Vagina (tissue), 2 donors: ENCODE data around the gene VCAM1. TPM values are rescaled to one million over a fixed set of nuclear protein-coding genes. Genes with fewer than 3 reads are reported as not detected.

Experiments
- DNase-seq, 2 donors: peaks; one replicate each; pipeline ENCODE4 v3.0.0-alpha.2; 2017; ENCODE audit errors: extremely low spot score in 2 of 2
- H3K27ac ChIP-seq: fragments of 200-600 bp; sonication (generic); one replicate; pipeline ENCODE4 v1.5.1; 2019
- H3K27me3 ChIP-seq: fragments of 200-600 bp; sonication (generic); one replicate; pipeline ENCODE4 v1.5.1; 2019
- H3K36me3 ChIP-seq, 2 donors: fragments of 200-600 bp; sonication (generic); one replicate each; pipeline ENCODE4 v1.5.1; 2017 to 2019
- H3K4me1 ChIP-seq: fragments of 200-600 bp; sonication (generic); one replicate; pipeline ENCODE4 v1.5.1; 2019
- H3K4me3 ChIP-seq, 2 donors: fragments of 200-600 bp; sonication (generic); 1 replicate in 1 of 2; 2 replicates in 1 of 2; pipeline ENCODE4 v1.5.1; 2016 to 2019
- H3K9me3 ChIP-seq: fragments of 200-600 bp; sonication (generic); one replicate; pipeline ENCODE4 v1.5.1; 2019
- CTCF ChIP-seq, 3 experiments: fragments of 450-650 bp in 2 of 3; fragments of 200-600 bp in 1 of 3; sonication (generic) in 1 of 3; IDR thresholded peaks; one replicate each; pipeline ENCODE4 v1.5.1; 2017 to 2019; ENCODE audit warnings: antibody characterized with exemption in 3 of 3, mild to moderate bottlenecking in 2 of 3, moderate library complexity in 2 of 3
- POLR2A ChIP-seq, 2 donors: fragments of 450-650 bp; IDR thresholded peaks; one replicate each; pipeline ENCODE4 v1.6.1; 2017; ENCODE audit warnings: antibody characterized with exemption in 2 of 2, mild to moderate bottlenecking in 2 of 2, moderate library complexity in 2 of 2
- POLR2AphosphoS5 ChIP-seq, 2 donors: sonication (generic); formaldehyde crosslinking; IDR thresholded peaks; one replicate each; pipeline ENCODE4 v1.9.0; 2017; ENCODE audit warnings: antibody characterized with exemption in 2 of 2, mild to moderate bottlenecking in 2 of 2, low read depth in 1 of 2; ENCODE audit not compliant: insufficient read depth in 1 of 2
- intact Hi-C: fragments of 100-400 bp; cut with DNase I; formaldehyde crosslinking; loops from one replicate; pipeline ENCODE4 v1.15.1; 2023
- total RNA-seq: library from RNA; depleted of rRNA; stranded (reverse); fragments of >200 nt; gene quantifications from one replicate; pipeline ENCODE4 v1.2.3, GENCODE V29; 2016

The VCAM1 gene
- total RNA-seq = 5.6 TPM

- Histone ChIP-seq H3K27ac (no peak within 1 kb of the TSS), H3K4me3 (peak within 1 kb of the TSS; percentile 15 to 25), H3K4me1 (peaks cover 17% of the 10 kb centered on the region), H3K36me3 (no peaks in the 10 kb centered on the region), H3K27me3 (no peaks in the 10 kb centered on the region), H3K9me3 (no peaks in the 10 kb centered on the region)
- TF ChIP-seq POLR2AphosphoS5 (IDR thresholded peaks at IDR 0.05; ENCODE audit: insufficient read depth in 1 of 2, low read depth in 1 of 2) (no peak), POLR2A (IDR thresholded peaks at IDR 0.05) (no peak), CTCF (IDR thresholded peaks at IDR 0.05) (no peak)
- intact Hi-C loops = no loop called here
- no peak for DNase-seq
Measured at GRCh38 chr1:100719490-100719889, at the start of gene VCAM1. TSS of gene VCAM1 (plus strand) at chr1:100719742. CDS start at chr1:100719861, 119 bp downstream.

GRCh38 chr1:100670083-100670482, 49.5 kb upstream of the VCAM1 start:
- no peak overlapping the region for H3K4me3 ChIP-seq
- intact Hi-C loops = no loop called here
- no peaks in the 10 kb centered on the region for H3K27me3 ChIP-seq
- no peaks in the 10 kb centered on the region for H3K9me3 ChIP-seq
- no peak for TF ChIP-seq POLR2A (IDR thresholded peaks at IDR 0.05)
- no peak for TF ChIP-seq POLR2AphosphoS5 (IDR thresholded peaks at IDR 0.05; ENCODE audit: insufficient read depth in 1 of 2, low read depth in 1 of 2)
- no peak for TF ChIP-seq CTCF (IDR thresholded peaks at IDR 0.05)
- no peaks in the 10 kb centered on the region for H3K36me3 ChIP-seq
- no peak for DNase-seq
- no peak overlapping the region for H3K27ac ChIP-seq
- no peaks in the 10 kb centered on the region for H3K4me1 ChIP-seq

GRCh38 chr1:100671601-100672000, 47.9 kb upstream of the VCAM1 start:
- no peak for DNase-seq
- TF ChIP-seq POLR2A (IDR thresholded peaks at IDR 0.05) = no peak
- TF ChIP-seq POLR2AphosphoS5 (IDR thresholded peaks at IDR 0.05; ENCODE audit: insufficient read depth in 1 of 2, low read depth in 1 of 2) = no peak
- no peak for TF ChIP-seq CTCF (IDR thresholded peaks at IDR 0.05)
- Histone ChIP-seq H3K27me3 (no peaks in the 10 kb centered on the region), H3K36me3 (no peaks in the 10 kb centered on the region), H3K27ac (no peak overlapping the region), H3K4me3 (no peak overlapping the region), H3K4me1 (no peaks in the 10 kb centered on the region), H3K9me3 (no peaks in the 10 kb centered on the region)
- intact Hi-C loops = no loop called here

GRCh38 chr1:100683448-100684349, 35.8 kb upstream of the VCAM1 start:
- TF ChIP-seq POLR2A (IDR thresholded peaks at IDR 0.05) (no peak), CTCF (IDR thresholded peaks at IDR 0.05) (no peak), POLR2AphosphoS5 (IDR thresholded peaks at IDR 0.05; ENCODE audit: insufficient read depth in 1 of 2, low read depth in 1 of 2) (no peak)
- DNase-seq = no peak
- Histone ChIP-seq H3K36me3 (no peaks in the 10 kb centered on the region), H3K4me3 (no peak overlapping the region), H3K4me1 (no peaks in the 10 kb centered on the region), H3K27ac (no peak overlapping the region), H3K9me3 (no peaks in the 10 kb centered on the region), H3K27me3 (no peaks in the 10 kb centered on the region)
- intact Hi-C loops = no loop called here

GRCh38 chr1:100699744-100700143, 19.8 kb upstream of the VCAM1 start:
- DNase-seq = no peak
- no peaks in the 10 kb centered on the region for H3K27me3 ChIP-seq
- no peak overlapping the region for H3K27ac ChIP-seq
- no peak overlapping the region for H3K4me3 ChIP-seq
- no peaks in the 10 kb centered on the region for H3K9me3 ChIP-seq
- H3K4me1 ChIP-seq = no peaks in the 10 kb centered on the region
- no peak for TF ChIP-seq POLR2A (IDR thresholded peaks at IDR 0.05)
- TF ChIP-seq POLR2AphosphoS5 (IDR thresholded peaks at IDR 0.05; ENCODE audit: insufficient read depth in 1 of 2, low read depth in 1 of 2) = no peak
- TF ChIP-seq CTCF (IDR thresholded peaks at IDR 0.05) = no peak
- intact Hi-C loops = no loop called here
- H3K36me3 ChIP-seq = no peaks in the 10 kb centered on the region
